HG02852 (cell line): ENCODE data around the gene ELOB.

Source experiments
- ATAC-seq: cut with Tn5 transposase; IDR thresholded peaks from one replicate; pipeline ENCODE4 v1.9.1; 2021; ENCODE audit warnings: mild to moderate bottlenecking, moderate library complexity; ENCODE audit not compliant: unreplicated experiment

Gene ELOB

GRCh38 chr16:2751577-2752034, 25.5 kb downstream of the ELOB start:
- no peak for ATAC-seq

DNA sequence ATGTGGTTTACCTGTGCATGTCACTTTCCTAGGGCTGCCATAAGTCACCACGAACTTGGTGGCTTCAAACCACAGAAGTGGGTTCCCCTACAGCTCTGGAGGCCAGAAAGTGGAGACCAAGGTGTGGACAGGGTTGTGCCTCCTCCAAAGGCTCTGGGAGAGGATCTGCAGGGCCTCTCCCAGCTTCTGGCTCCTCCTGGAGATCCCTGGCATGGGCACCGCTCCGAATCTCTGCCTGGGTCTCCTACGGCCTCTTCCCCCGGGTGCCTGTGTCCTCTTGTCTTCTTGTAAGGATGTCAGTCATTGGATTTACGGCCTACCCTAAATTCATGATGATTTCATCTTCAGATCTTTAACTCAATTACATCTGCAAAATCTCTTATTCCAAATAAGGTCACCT, 27.1 kb downstream of the ELOB start:
- ATAC-seq = no peak

DNA sequence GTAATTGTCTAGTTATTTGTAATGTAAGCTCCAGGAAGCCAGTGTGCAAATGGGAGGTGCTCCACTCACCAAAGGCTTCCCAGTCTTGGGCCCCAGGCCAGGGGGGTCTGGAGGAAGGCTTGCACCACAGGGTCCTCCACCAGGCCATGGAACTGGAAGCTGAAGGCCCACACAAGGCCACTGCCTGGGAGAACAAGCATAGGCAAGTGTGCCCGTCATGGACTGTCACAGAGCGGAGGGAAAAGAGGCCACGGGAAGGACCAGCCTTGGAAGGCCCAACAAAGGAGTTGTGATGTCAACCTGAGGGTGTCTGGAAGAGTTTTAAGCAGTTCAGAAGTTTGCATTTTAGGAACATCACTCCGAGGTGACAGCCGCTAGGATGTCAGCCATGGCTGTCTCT, 27.6 kb downstream of the ELOB start:
- no peak for ATAC-seq

GRCh38 chr16:2748757-2749455, 28.2 kb downstream of the ELOB start:
- ATAC-seq = no peak

GRCh38 chr16:2745961-2746360, 31.1 kb downstream of the ELOB start:
- ATAC-seq = no peak

GRCh38 chr16:2745116-2745890, 31.8 kb downstream of the ELOB start:
- no peak for ATAC-seq

- ATAC-seq = no peak
Measured at GRCh38 chr16:2744711-2745110, 32.4 kb downstream of the ELOB start.

- ATAC-seq = no peak
Measured at GRCh38 chr16:2743007-2743810, 33.9 kb downstream of the ELOB start.

DNA sequence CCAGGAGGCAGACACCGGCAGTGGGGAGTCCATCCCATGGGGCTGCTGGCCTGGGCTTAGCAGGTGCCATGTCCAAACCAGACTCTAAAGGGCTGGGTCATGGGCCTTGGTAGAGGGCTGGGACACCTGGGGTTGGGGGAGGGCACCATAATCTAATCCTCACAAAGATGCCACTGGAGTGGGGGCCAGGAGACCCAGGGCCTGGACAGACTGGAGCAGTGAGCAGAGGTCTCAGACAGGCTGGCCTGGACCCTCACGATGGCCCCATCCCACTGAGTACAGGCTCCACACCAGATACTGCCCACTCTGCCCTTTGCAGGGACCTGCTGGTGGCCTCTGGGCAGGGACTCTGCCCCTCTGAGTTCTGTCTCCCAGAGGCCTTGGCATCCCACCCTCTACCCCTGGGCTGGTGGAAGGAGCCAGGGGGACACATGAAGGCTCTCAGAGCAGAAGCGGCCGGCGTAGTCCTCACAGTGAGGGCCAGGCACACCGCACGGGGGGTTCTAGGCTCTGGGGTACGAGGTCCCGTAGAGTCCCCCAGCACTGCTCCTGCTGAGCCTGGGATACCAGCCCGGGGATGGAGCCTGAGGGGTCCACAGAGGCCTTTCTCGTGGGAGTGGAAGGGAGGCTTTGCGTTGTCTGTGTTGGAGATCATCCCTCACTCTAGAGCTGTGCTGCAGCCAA, 34.6 kb downstream of the ELOB start:
- no peak for ATAC-seq

GRCh38 chr16:2741168-2741567, 35.9 kb downstream of the ELOB start:
- no peak for ATAC-seq

DNA sequence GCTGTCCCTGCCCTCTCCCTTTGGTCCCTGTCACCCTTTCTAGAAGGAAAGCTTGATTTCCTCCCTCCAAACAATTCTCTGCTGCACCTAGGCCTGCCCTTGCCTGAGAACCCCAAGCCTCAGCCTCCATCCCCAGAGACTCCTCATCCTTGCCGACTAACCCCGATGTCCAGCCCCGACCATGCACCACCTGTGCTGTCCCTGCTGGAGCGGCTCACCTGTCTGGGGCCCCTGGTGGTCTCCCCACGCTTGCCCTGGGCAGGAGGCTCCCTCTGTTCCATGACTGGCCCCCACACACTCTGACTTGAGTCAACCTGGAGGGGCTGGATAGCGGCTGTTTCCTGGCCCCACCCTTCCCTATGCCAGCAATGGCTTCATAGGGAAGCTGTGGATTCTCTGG, 36.6 kb downstream of the ELOB start:
- no peak for ATAC-seq

DNA sequence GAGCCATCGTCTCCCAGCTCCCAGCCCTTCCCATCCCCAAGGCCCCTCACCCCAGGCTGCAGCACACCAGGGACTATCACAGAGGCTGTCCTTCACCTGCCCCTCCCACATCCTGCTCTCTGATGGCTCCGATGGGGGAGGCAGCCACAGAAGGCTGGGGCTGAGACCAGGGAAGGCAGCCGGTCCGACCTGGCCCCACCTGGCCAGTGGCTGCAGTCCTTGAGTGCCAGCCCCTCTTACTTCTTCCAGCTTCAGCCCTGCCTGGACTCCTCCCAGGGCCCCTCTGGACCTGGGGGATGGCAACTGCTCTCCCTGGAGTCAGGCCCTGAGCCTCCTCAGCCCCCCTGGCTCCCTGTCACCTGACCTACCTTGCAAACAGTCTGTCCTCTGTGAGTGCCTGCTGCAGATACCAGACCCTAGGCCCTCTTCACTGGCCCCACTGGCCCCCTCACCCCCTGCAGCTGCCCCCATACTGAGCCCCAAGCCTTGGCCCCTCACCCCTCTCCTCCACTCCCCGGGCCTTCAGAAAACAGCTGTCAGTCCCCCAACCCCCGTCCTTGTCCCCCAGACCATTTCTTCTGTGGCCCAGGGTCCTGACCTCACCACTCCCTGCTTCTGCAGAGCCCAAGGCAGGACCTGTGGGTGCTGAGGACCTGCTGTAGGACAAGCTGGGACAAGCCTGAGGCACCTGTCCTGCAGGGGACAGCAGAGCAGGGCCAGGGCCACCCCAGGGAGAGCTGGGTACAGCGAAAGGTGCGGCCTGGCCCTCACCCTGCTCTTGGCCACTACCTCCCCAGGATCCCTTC, 37.3 kb downstream of the ELOB start:
- ATAC-seq = no peak

- ATAC-seq = no peak
Measured at GRCh38 chr16:2738615-2739014, 38.5 kb downstream of the ELOB start.

DNA sequence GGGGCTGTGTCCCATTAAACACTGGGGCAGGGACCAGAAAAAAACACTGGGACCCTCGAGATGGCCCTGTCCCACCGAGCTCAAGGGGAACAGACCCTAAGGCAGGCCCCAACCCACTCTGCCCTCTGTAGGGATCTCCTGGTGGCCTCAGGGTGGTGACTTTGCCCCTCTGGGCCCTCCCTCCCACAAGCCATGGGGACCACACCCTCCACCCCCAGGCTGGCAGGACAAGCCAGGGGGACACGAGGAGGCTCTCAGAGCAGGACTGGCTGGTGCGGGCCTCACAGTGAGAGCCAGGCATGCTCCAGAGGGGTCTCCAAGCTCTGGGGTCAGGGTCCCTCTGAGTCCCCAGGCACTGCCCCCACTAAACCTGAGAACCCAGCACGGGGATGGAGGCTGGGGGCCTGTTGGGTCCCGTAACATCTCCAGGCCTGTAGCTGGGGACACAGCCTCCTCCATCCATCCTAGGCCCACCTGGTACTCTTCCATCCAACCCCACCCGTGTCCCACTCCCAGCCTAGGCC, 39.1 kb downstream of the ELOB start:
- no peak for ATAC-seq

DNA sequence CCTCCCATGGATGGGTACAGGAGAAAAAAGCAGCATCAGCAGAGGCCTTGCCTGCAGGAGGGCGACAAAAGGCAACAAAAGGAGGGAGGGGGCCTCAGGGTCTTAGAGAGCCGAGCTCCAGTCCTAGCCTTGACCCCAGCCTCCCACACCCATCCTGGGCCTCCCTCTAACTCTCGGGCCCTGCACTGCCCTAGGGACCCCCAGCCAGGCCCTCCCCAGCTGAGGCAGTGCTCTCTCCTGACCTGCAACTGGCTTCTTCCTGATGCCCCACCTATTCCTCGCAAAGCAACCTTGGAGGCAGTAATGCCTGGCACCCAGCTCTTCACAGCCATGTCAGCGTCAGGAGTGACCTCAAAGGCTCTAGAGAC, 39.9 kb downstream of the ELOB start:
- no peak for ATAC-seq

DNA sequence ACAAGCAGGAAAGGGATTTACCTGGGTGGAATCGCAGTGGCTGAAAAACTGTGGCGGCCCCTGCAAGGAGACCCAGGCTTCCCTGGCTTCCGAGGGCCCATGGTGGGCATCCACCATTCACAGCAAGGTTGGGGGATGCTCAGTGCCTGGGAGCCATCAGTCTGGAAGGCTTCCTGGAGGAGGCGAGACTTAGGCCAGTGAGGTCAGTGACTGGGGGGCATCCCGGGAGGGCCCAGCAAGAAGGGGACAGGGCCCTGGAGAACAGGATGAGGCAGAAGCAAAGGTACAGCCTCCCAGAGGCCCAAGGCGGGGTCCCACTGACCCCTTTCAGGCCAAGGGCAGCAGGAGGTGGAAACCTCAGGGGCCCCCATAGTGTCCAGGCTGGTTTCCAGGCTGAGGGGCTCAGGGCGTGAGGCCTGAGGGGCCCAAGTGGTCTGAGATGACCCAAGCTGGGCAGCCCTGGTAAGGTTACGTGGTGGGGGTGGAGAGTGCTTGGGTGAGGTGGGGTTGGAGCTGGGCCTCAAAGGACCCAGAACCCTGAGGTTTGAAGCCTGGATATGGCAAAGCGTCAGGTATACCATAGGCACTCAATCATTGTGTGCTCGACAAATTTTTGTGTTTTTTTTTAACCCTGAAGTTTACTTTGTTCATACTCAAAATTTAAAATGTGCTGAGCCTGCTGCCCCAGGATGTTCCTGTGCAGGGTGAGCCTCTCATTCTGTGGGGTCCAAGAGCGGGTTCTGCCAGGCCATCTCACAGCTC, 40.4 kb downstream of the ELOB start:
- ATAC-seq = no peak

GRCh38 chr16:2734844-2735515, 42.1 kb downstream of the ELOB start:
- ATAC-seq = no peak

DNA sequence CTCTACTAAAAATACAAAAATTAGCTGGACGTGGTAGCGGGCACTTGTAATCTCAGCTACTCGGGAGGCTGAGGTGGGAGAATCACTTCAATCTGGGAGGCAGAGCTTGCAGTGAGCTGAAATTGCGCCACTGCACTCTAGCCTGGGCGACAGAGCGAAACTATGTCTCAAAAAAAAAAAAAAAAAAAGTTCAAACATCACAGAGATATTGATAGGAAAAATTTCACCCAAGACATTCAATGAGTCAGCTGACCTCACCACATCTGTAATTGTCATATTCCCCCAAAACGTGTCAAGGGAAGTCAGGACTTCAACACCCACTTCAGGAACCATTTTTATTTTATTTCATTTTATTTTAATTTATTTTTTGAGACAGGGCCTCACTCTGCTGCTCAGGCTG, 49.0 kb downstream of the ELOB start:
- no peak for ATAC-seq

DNA sequence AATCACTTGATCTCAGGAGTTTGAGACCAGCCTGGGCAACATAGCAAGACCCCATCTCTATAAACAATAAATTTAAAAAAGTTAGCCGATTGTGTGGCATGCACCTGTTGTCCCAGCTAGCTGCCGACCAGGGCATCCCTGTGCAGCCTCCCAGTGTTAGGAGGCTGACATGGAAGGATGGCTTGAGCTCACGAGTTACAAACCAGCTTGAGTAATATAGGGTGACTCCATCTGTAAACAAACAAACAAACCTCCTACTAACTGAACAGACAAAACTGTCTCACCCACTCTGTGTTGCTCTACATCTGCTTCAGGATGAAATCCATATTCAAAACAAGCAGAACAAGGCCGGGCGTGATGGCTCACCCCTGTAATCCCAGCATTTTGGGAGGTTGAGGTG, 50.2 kb downstream of the ELOB start:
- ATAC-seq = no peak
